Body of pancreas (tissue), 4 donors: ENCODE results near the gene DNASE1L3.
A peak's percentile ranks its signal among the peaks of the same experiment; 100 is the strongest.

Experiments
- CTCF ChIP-seq, 7 experiments: fragments of 450-650 bp in 4 of 7; fragments of 200-600 bp in 3 of 7; sonication (generic) in 3 of 7; IDR thresholded peaks; one replicate each; pipeline ENCODE4 v1.5.1; 2016 to 2019; ENCODE audit warnings: antibody characterized with exemption in 7 of 7
- POLR2A ChIP-seq, 3 donors: fragments of 450-650 bp; IDR thresholded peaks; one replicate each; pipeline ENCODE4 v1.6.1; 2016; ENCODE audit warnings: antibody characterized with exemption in 3 of 3, mild to moderate bottlenecking in 2 of 3

DNA sequence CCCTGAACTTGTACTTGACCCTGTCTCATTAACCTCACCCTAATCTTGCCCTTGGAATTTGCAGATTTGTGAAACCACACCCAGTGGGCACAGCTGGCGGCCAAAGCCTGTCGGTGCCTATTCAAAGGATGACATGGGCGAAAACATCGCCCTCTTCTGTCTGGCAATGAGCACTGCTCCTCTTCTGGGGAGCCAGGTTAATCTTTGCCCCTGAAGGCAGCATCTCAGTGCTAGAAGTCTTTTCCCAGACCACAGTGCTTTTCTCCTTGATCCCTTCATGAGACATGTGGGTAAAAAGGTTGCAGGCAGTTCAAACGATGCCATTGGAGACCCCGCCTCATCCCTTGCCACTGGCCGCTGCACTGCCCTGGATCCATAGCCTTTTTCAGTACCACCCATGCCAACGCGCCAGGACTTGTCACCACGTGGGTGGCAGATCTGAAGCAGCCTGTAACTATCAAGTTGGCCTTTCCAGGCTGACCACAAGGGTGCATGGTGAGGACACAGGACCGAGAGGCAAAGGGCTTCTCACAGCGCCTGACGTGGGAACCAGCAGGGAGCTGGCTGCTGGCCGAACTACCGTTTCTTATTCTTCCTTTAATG, 6.5 kb upstream of the DNASE1L3 start:
- TF ChIP-seq CTCF (IDR thresholded peaks at IDR 0.05) (peak; percentile 54 to 86 (median 77)), POLR2A (IDR thresholded peaks at IDR 0.05) (no peak)
